ENCODE measurements around the gene DBN1. TPM values are rescaled to one million over a fixed set of nuclear protein-coding genes. Genes with fewer than 3 reads are reported as not detected.

DBN1 gene
- polyA plus RNA-seq, 4 donors = 1.6 to 32.0 (median 14.2) TPM

GRCh38 chr5:177501874-177502678, 28.6 kb upstream of the DBN1 start:
- H3K4me1 ChIP-seq (ENCODE audit: control insufficient read depth in 3 of 3, insufficient read depth in 2 of 3, low read depth in 1 of 3, low read length in 2 of 3) = peaks cover 0 to 16% (median 0%) of the 10 kb centered on the region in 3 donors
- DNase-seq = no peak
- no peak overlapping the region for H3K4me3 ChIP-seq (ENCODE audit: low read depth in 1 of 3, low read length in 3 of 3)
- 54 to 62% (median 58%) methylated on average over 9 of the region's 9 CpGs for WGBS, 3 donors
- H3K36me3 ChIP-seq (ENCODE audit: control insufficient read depth in 3 of 3, insufficient read depth in 2 of 3, low read depth in 1 of 3, low read length in 3 of 3) = peaks cover 0 to 8% (median 0%) of the 10 kb centered on the region in 3 donors
- H3K9me3 ChIP-seq (ENCODE audit: control insufficient read depth in 2 of 2, insufficient read depth in 1 of 2, low read depth in 1 of 2, low read length in 1 of 2) = no peaks in the 10 kb centered on the region
- no peak overlapping the region for H3K27ac ChIP-seq (ENCODE audit: low read depth in 1 of 3, low read length in 2 of 3)
- peaks cover 0 to 20% (median 0%) of the 10 kb centered on the region in 3 donors for H3K27me3 ChIP-seq (ENCODE audit: control insufficient read depth in 3 of 3, insufficient read depth in 3 of 3, low read length in 3 of 3)
- FAIRE-seq = no peak

GRCh38 chr5:177500685-177501522, 27.5 kb upstream of the DBN1 start:
- peak; percentile 81 to 89 for DNase-seq
- FAIRE-seq = no peak
- Histone ChIP-seq H3K4me3 (ENCODE audit: low read depth in 1 of 3, low read length in 3 of 3) (no peak overlapping the region), H3K36me3 (ENCODE audit: control insufficient read depth in 3 of 3, insufficient read depth in 2 of 3, low read depth in 1 of 3, low read length in 3 of 3) (peaks cover 0 to 9% (median 0%) of the 10 kb centered on the region in 3 donors), H3K9me3 (ENCODE audit: control insufficient read depth in 2 of 2, insufficient read depth in 1 of 2, low read depth in 1 of 2, low read length in 1 of 2) (no peaks in the 10 kb centered on the region), H3K27ac (ENCODE audit: low read depth in 1 of 3, low read length in 2 of 3) (peak overlapping the region in 2 of 3 donors; percentile 5 to 13), H3K4me1 (ENCODE audit: control insufficient read depth in 3 of 3, insufficient read depth in 2 of 3, low read depth in 1 of 3, low read length in 2 of 3) (peaks cover 0 to 20% (median 0%) of the 10 kb centered on the region in 3 donors), H3K27me3 (ENCODE audit: control insufficient read depth in 3 of 3, insufficient read depth in 3 of 3, low read length in 3 of 3) (peaks cover 0 to 20% (median 0%) of the 10 kb centered on the region in 3 donors)
- WGBS, 3 donors = 17 to 22% (median 18%) methylated on average over 10 of the region's 10 CpGs

- DNase-seq (no peak), FAIRE-seq (no peak)
- peaks cover 0 to 20% (median 0%) of the 10 kb centered on the region in 3 donors for H3K27me3 ChIP-seq (ENCODE audit: control insufficient read depth in 3 of 3, insufficient read depth in 3 of 3, low read length in 3 of 3)
- WGBS, 3 donors = 78 to 86% (median 82%) methylated on average over 6 of the region's 6 CpGs
- peaks cover 0 to 20% (median 0%) of the 10 kb centered on the region in 3 donors for H3K4me1 ChIP-seq (ENCODE audit: control insufficient read depth in 3 of 3, insufficient read depth in 2 of 3, low read depth in 1 of 3, low read length in 2 of 3)
- H3K27ac ChIP-seq (ENCODE audit: low read depth in 1 of 3, low read length in 2 of 3) = no peak overlapping the region
- no peaks in the 10 kb centered on the region for H3K9me3 ChIP-seq (ENCODE audit: control insufficient read depth in 2 of 2, insufficient read depth in 1 of 2, low read depth in 1 of 2, low read length in 1 of 2)
- H3K36me3 ChIP-seq (ENCODE audit: control insufficient read depth in 3 of 3, insufficient read depth in 2 of 3, low read depth in 1 of 3, low read length in 3 of 3) = peaks cover 0 to 19% (median 0%) of the 10 kb centered on the region in 3 donors
- no peak overlapping the region for H3K4me3 ChIP-seq (ENCODE audit: low read depth in 1 of 3, low read length in 3 of 3)
Measured at GRCh38 chr5:177499842-177500241, 26.4 kb upstream of the DBN1 start.

- H3K4me1 ChIP-seq (ENCODE audit: control insufficient read depth in 3 of 3, insufficient read depth in 2 of 3, low read depth in 1 of 3, low read length in 2 of 3) = peaks cover 0 to 20% (median 3%) of the 10 kb centered on the region in 3 donors
- H3K27me3 ChIP-seq (ENCODE audit: control insufficient read depth in 3 of 3, insufficient read depth in 3 of 3, low read length in 3 of 3) = peaks cover 0 to 20% (median 0%) of the 10 kb centered on the region in 3 donors
- FAIRE-seq (no peak), DNase-seq (no peak)
- peak overlapping the region in 2 of 3 donors; percentile 54 to 59 for H3K4me3 ChIP-seq (ENCODE audit: low read depth in 1 of 3, low read length in 3 of 3)
- H3K27ac ChIP-seq (ENCODE audit: low read depth in 1 of 3, low read length in 2 of 3) = peak overlapping the region in 2 of 3 donors; percentile 37 to 72
- 11 to 14% (median 11%) methylated on average over 39 to 48 of the region's 48 CpGs for WGBS, 3 donors
- peaks cover 0 to 23% (median 0%) of the 10 kb centered on the region in 3 donors for H3K36me3 ChIP-seq (ENCODE audit: control insufficient read depth in 3 of 3, insufficient read depth in 2 of 3, low read depth in 1 of 3, low read length in 3 of 3)
- no peaks in the 10 kb centered on the region for H3K9me3 ChIP-seq (ENCODE audit: control insufficient read depth in 2 of 2, insufficient read depth in 1 of 2, low read depth in 1 of 2, low read length in 1 of 2)
Measured at GRCh38 chr5:177498013-177498787, 24.8 kb upstream of the DBN1 start.

DNA sequence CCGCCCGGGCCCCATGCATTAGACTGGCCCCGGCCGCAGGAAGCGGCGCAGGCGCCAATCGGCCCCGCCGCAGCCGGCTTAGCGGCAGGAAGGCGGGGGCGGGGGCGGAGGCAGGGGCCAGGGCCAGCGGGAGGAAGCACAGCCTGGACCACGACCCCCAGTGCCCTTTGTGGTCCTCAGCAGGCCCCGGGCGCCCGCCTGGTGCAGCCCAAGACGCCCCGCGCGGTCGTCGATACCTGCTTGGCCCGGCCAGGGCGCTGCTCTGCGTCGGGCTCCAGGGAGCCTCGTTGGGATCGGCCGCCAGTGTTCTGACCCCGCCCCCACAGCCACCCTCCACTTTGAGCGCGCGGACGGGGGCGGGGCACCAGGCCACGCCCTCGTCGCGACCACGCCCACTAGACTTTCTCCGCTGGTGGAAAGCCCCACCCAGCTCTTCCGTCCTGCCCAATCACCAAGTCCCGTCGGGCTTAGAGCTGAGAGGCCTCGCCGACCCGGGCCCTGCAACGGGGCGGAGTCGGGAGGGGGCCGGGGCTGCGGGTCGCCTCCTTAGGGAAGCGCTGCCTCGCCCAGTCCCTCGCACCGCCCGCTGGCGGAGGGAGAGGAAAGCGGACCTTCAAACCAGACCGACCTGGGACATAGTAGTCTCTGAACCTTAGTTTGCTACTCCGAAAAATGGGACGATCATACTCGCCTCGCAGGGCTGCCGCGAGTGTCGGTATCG, 24.0 kb upstream of the DBN1 start, which contains the start of gene PDLIM7:
TSS of gene PDLIM7 (minus strand) at position 313 of the 721 bp plus-strand sequence. CDS start 1,092 bp downstream, outside the sequence.
- peaks cover 0 to 20% (median 0%) of the 10 kb centered on the region in 3 donors for H3K27me3 ChIP-seq (ENCODE audit: control insufficient read depth in 3 of 3, insufficient read depth in 3 of 3, low read length in 3 of 3)
- H3K4me3 ChIP-seq (ENCODE audit: low read depth in 1 of 3, low read length in 3 of 3) = peak within 1 kb of the TSS; percentile 52 to 60 (median 54)
- peaks cover 0 to 30% (median 0%) of the 10 kb centered on the region in 3 donors for H3K36me3 ChIP-seq (ENCODE audit: control insufficient read depth in 3 of 3, insufficient read depth in 2 of 3, low read depth in 1 of 3, low read length in 3 of 3)
- DNase-seq (peak; percentile 97 to 99), FAIRE-seq (no peak)
- H3K27ac ChIP-seq (ENCODE audit: low read depth in 1 of 3, low read length in 2 of 3) = peak within 1 kb of the TSS; percentile 9 to 83 (median 82)
- WGBS, 3 donors = 0% methylated on average over 57 to 73 of the region's 73 CpGs
- no peaks in the 10 kb centered on the region for H3K9me3 ChIP-seq (ENCODE audit: control insufficient read depth in 2 of 2, insufficient read depth in 1 of 2, low read depth in 1 of 2, low read length in 1 of 2)
- peaks cover 0 to 20% (median 3%) of the 10 kb centered on the region in 3 donors for H3K4me1 ChIP-seq (ENCODE audit: control insufficient read depth in 3 of 3, insufficient read depth in 2 of 3, low read depth in 1 of 3, low read length in 2 of 3)

DNA sequence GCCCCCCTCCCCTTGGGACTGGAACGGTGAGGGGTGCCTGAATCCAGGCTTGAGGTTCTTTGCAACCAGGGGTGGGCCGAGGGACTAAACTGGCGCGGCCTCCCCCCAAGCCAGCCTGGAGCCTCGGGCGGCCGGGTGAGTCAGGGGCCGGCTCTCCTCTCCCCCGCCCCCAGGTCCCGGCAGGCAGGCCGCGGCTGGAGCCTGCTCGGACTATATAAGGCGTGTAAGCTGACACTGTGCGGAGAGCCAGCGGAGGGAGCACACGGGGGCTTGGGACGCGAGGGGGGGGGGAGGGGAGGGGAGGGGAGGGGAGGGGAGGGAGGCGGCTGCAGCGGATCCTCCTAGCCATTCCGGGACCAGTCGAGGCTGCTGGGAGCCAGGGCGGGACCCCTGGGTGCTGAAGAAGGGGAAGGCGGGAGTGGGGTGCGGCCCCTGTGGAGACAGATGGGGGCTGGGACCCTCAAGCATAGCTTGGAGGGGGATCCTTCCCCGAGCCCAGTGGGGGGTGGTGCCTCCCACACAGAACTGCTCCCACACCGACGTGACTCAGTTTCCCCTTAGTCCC, 23.4 kb upstream of the DBN1 start:
- H3K4me1 ChIP-seq (ENCODE audit: control insufficient read depth in 3 of 3, insufficient read depth in 2 of 3, low read depth in 1 of 3, low read length in 2 of 3) = peaks cover 0 to 20% (median 3%) of the 10 kb centered on the region in 3 donors
- 0 to 4% (median 4%) methylated on average over 15 to 27 of the region's 29 CpGs for WGBS, 3 donors

DNA sequence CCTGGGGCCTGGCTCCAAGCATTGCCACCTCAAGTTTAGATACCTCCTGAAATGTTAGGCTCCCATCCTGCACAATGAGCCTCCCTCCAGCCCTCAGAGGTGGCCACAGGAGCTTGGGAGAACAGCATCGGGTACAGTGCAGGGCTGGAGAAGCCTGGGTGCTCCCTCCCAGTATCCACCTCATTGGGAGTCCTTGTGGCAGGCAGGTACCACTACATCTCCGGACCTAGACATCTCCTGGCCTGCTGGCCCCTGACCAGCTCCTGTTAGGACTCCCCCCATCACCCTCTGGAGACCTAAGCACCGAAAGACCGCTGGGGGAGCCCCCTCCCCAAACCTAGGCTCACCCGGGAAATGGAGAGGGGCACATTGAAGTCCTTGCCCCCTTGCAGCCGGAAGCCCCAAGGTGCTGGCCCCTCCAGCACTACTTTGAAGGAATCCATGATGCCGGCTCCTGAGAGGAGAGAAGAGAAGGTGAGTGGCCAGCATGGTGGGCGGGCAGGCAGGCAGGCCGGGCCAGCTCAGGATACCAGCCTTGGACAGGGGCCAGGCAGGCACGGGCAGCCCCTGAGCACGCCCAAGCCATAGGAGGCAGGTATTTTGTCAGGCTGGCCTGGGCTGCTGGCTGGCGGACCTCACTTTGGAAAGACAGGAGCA, 22.8 kb upstream of the DBN1 start:
- H3K4me3 ChIP-seq (ENCODE audit: low read depth in 1 of 3, low read length in 3 of 3) = peak overlapping the region in 2 of 3 donors; percentile 54 to 60
- H3K9me3 ChIP-seq (ENCODE audit: control insufficient read depth in 2 of 2, insufficient read depth in 1 of 2, low read depth in 1 of 2, low read length in 1 of 2) = no peaks in the 10 kb centered on the region
- peaks cover 0 to 37% (median 0%) of the 10 kb centered on the region in 3 donors for H3K36me3 ChIP-seq (ENCODE audit: control insufficient read depth in 3 of 3, insufficient read depth in 2 of 3, low read depth in 1 of 3, low read length in 3 of 3)
- FAIRE-seq = no peak
- peak overlapping the region in 2 of 3 donors; percentile 76 to 83 for H3K27ac ChIP-seq (ENCODE audit: low read depth in 1 of 3, low read length in 2 of 3)
- peaks cover 0 to 20% (median 0%) of the 10 kb centered on the region in 3 donors for H3K27me3 ChIP-seq (ENCODE audit: control insufficient read depth in 3 of 3, insufficient read depth in 3 of 3, low read length in 3 of 3)
- peak in 1 of 2 donors; percentile 36 for DNase-seq
- peaks cover 0 to 20% (median 3%) of the 10 kb centered on the region in 3 donors for H3K4me1 ChIP-seq (ENCODE audit: control insufficient read depth in 3 of 3, insufficient read depth in 2 of 3, low read depth in 1 of 3, low read length in 2 of 3)
- 37 to 40% (median 38%) methylated on average over 11 to 12 of the region's 12 CpGs for WGBS, 3 donors

More for the DNA sequence above, 23.4 kb upstream of the DBN1 start:
- Histone ChIP-seq H3K27me3 (ENCODE audit: control insufficient read depth in 3 of 3, insufficient read depth in 3 of 3, low read length in 3 of 3) (peaks cover 0 to 20% (median 0%) of the 10 kb centered on the region in 3 donors), H3K9me3 (ENCODE audit: control insufficient read depth in 2 of 2, insufficient read depth in 1 of 2, low read depth in 1 of 2, low read length in 1 of 2) (no peaks in the 10 kb centered on the region), H3K27ac (ENCODE audit: low read depth in 1 of 3, low read length in 2 of 3) (peak overlapping the region; percentile 9 to 83 (median 82)), H3K4me3 (ENCODE audit: low read depth in 1 of 3, low read length in 3 of 3) (peak overlapping the region; percentile 52 to 60 (median 54)), H3K36me3 (ENCODE audit: control insufficient read depth in 3 of 3, insufficient read depth in 2 of 3, low read depth in 1 of 3, low read length in 3 of 3) (peaks cover 0 to 35% (median 0%) of the 10 kb centered on the region in 3 donors)
- no peak for FAIRE-seq
- peak in 1 of 2 donors; percentile 51 for DNase-seq
